ENCODE results near the gene MYO10. TPM values are rescaled to one million over a fixed set of nuclear protein-coding genes. Genes with fewer than 3 reads are reported as not detected.

The MYO10 gene
- total RNA-seq, 1 donor from 2014 or later = 25.9 TPM

DNA sequence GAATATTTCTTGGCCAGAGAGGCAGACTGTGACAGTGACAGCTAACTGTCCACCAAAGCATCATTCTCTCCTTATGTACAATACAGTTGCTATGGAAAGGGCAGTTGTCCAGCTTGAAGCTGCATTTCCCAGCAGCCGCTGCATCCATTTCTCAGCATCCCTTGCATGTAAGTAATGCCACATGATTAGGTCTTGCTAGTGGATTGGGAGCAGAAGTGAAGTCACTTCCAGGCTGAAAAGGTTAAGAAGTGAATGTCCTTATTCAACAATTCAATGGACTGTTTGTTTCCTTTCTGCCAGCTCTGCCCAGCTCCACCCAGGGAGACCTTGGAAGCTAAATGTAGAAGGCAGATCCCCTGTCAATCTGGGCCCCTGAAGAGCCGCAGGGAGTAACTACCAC, 293.2 kb downstream of the MYO10 start:
- ATAC-seq = no peak
- DNase-seq (ENCODE audit: low spot score) = no peak
- intact Hi-C loops (cut with DNase I) = no loop called here

- ATAC-seq (no peak), DNase-seq (ENCODE audit: low spot score) (no peak)
- intact Hi-C loops (cut with DNase I) = no loop called here
Observed at GRCh38 chr5:16639206-16639605, 296.9 kb downstream of the MYO10 start.

DNA sequence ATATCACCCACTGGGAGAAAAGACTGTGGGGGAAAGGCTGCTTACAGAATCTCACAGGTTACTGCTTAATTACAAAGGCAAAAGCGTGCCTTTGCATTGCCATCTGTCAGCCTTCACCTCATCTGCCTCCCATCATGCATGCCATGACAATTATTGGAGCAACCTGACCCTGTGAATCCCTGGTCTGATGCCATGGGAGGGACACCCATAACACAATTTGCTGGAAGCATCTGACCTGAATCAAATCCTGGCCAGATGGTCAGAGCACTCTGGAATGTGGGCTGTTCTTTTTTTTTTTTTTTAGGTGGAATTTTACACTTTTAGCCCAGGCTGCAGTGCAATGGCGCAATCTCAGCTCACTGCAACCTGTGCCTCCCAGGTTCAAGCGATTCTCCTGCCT, 307.7 kb downstream of the MYO10 start:
- DNase-seq (ENCODE audit: low spot score) (no peak), ATAC-seq (peak; percentile 13)
- intact Hi-C loops (cut with DNase I) = no loop called here

GRCh38 chr5:16626696-16627264, 309.3 kb downstream of the MYO10 start:
- DNase-seq (ENCODE audit: low spot score) = no peak
- intact Hi-C loops (cut with DNase I) = no loop called here
- ATAC-seq = peak; percentile 82

- intact Hi-C loops (cut with DNase I) = no loop called here
- DNase-seq (ENCODE audit: low spot score) (no peak), ATAC-seq (no peak)
Observed at GRCh38 chr5:16625096-16625495, 311.0 kb downstream of the MYO10 start.

GRCh38 chr5:16619136-16619535, 317.0 kb downstream of the MYO10 start:
- intact Hi-C loops (cut with DNase I) = no loop called here
- ATAC-seq = no peak
- DNase-seq (ENCODE audit: low spot score) = no peak

GRCh38 chr5:16618138-16618897, 317.8 kb downstream of the MYO10 start:
- intact Hi-C loops (cut with DNase I) = no loop called here
- no peak for ATAC-seq
- DNase-seq (ENCODE audit: low spot score) = no peak

GRCh38 chr5:16617274-16617968, 318.7 kb downstream of the MYO10 start:
- ATAC-seq (peak; percentile 35), DNase-seq (ENCODE audit: low spot score) (no peak)
- intact Hi-C loops (cut with DNase I) = no loop called here

- ATAC-seq (peak; percentile 81), DNase-seq (ENCODE audit: low spot score) (peak; percentile 81)
- intact Hi-C loops (cut with DNase I) = no loop called here
Observed at GRCh38 chr5:16616536-16617273, 319.4 kb downstream of the MYO10 start, which contains the start of gene RETREG1. Gene RETREG1 (minus strand): TSS chr5:16616997. CDS start chr5:16616971, 26 bp downstream.

- ATAC-seq = peak; percentile 20
- intact Hi-C loops (cut with DNase I) = no loop called here
- no peak for DNase-seq (ENCODE audit: low spot score)
Observed at GRCh38 chr5:16615741-16616535, 320.1 kb downstream of the MYO10 start.

GRCh38 chr5:16612007-16612406, 324.1 kb downstream of the MYO10 start:
- intact Hi-C loops (cut with DNase I) = no loop called here
- DNase-seq (ENCODE audit: low spot score) (no peak), ATAC-seq (no peak)
